Glutamatergic neuron (in vitro differentiated cells): ENCODE data around the gene LGI4. TPM values are rescaled to one million over a fixed set of nuclear protein-coding genes. Genes with fewer than 3 reads are reported as not detected.

Experiments used
- DNase-seq: peaks from one replicate; pipeline ENCODE4 v3.0.0; 2022
- H3K27ac Mint-ChIP-seq: one replicate; pipeline ENCODE4 v1.8.0; 2020; ENCODE audit warnings: mild to moderate bottlenecking, mixed read lengths, inconsistent platforms; ENCODE audit not compliant: unreplicated experiment
- H3K27me3 Mint-ChIP-seq: one replicate; pipeline ENCODE4 v1.8.0; 2020; ENCODE audit warnings: mild to moderate bottlenecking, moderate library complexity, mixed read lengths, inconsistent platforms; ENCODE audit not compliant: unreplicated experiment
- H3K36me3 Mint-ChIP-seq: one replicate; pipeline ENCODE4 v1.8.0; 2020; ENCODE audit warnings: mild to moderate bottlenecking, mixed read lengths, inconsistent platforms; ENCODE audit not compliant: unreplicated experiment
- H3K4me1 Mint-ChIP-seq: one replicate; pipeline ENCODE4 v1.8.0; 2020; ENCODE audit warnings: mild to moderate bottlenecking, low read depth, mixed read lengths, inconsistent platforms; ENCODE audit not compliant: unreplicated experiment
- H3K4me3 Mint-ChIP-seq: one replicate; pipeline ENCODE4 v1.8.0; 2020; ENCODE audit warnings: mild to moderate bottlenecking, mixed read lengths, inconsistent platforms; ENCODE audit not compliant: unreplicated experiment
- H3K9me3 Mint-ChIP-seq: one replicate; pipeline ENCODE4 v1.8.0; 2020; ENCODE audit warnings: mild to moderate bottlenecking, moderate library complexity, mixed read lengths, inconsistent platforms; ENCODE audit not compliant: unreplicated experiment
- CTCF ChIP-seq: fragments of 200-600 bp; sonication (generic); IDR thresholded peaks from one replicate; pipeline ENCODE4 v1.5.0; 2021; ENCODE audit not compliant: partially characterized antibody, unreplicated experiment
- total RNA-seq: library from RNA; stranded (reverse); fragmentation: NEBNext Ultra II Directional; extraction: Animal tissue kit (Norgen Biotek cat#: 25700); gene quantifications from one replicate; pipeline ENCODE4 v1.2.1, GENCODE V29; 2021; ENCODE audit not compliant: unreplicated experiment

LGI4 gene
- total RNA-seq, 1 donor from 2014 or later = 14.4 TPM

- no peak for DNase-seq
- Mint-ChIP-seq H3K9me3 (peaks cover 2% of the 10 kb centered on the region), H3K4me3 (no peak overlapping the region), H3K27me3 (peaks cover 17% of the 10 kb centered on the region), H3K36me3 (no peaks in the 10 kb centered on the region), H3K4me1 (peaks cover 7% of the 10 kb centered on the region), H3K27ac (peak overlapping the region; percentile 1)
- no peak for TF ChIP-seq CTCF
Observed at GRCh38 chr19:35150445-35150844, 15.6 kb upstream of the LGI4 start.

DNA sequence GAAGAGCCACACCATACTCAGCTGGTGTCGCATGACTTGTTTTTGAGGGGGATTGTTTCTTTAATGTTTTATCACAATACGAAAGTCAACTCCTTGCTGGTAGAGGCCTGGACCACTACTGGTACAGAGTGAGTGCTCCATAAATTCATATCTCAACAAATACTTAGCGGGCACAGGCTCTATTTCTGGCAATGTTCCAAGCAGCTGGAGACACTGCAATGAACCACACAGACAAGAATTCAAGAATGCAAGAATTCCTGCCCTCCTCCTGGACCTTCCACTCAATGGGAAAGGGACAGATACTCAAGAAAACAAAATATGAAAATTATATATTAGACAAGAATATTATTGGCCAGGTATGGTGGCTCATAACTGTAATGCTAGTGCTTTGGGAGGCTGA lies 14.6 kb upstream of the LGI4 start:
- Mint-ChIP-seq H3K36me3 (no peaks in the 10 kb centered on the region), H3K4me1 (peaks cover 9% of the 10 kb centered on the region), H3K9me3 (peaks cover 2% of the 10 kb centered on the region), H3K4me3 (no peak overlapping the region), H3K27me3 (peaks cover 15% of the 10 kb centered on the region), H3K27ac (no peak overlapping the region)
- DNase-seq = no peak
- no peak for TF ChIP-seq CTCF

- Mint-ChIP-seq H3K27ac (no peak overlapping the region), H3K4me3 (no peak overlapping the region)
- TF ChIP-seq CTCF = no peak
Observed at GRCh38 chr19:35146746-35147459, 12.0 kb upstream of the LGI4 start.

DNA sequence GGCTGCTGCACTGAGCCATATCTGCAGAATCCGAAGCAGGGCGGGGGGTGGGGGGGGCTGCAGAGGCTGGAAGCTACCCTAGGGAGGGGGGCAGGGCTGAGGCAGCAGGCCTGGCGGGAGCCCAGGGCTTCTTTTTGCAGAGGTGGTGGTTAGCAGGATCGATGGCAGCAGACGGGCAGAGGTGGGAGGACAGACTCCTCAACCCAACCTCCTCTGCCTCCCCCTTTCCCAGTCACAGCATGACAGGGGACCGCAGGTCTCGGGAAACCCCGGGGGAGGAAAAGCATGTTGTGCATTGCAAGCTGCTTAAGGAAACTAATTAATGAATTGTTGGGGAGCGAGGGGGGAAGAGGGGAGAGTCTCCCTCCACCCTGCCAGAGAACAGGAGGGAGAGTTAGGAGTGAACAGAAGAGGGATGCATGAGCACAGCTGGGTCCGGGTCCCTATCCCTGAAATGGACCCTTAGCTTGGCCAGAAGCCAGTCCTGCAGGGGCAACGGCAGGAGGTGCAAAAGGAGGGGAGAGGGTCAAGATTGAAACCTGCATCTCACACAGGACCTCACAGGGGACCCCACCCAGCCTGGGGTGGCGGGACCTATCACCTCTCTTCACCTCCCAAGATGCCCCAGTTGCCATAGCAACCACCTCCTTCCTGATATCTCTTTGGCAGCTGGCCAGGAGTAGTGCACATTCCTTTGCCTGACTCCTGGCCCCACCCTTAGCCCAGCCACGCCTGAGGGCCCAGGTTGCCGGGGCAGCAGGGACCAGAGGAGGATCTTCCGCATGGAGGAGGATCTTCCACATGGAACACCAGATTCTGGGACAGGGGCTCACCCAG lies 10.0 kb upstream of the LGI4 start:
- Mint-ChIP-seq H3K27me3 (peaks cover 17% of the 10 kb centered on the region), H3K36me3 (no peaks in the 10 kb centered on the region), H3K4me1 (peaks cover 16% of the 10 kb centered on the region), H3K27ac (peak overlapping the region; percentile 62), H3K4me3 (peak overlapping the region; percentile 78), H3K9me3 (peaks cover 6% of the 10 kb centered on the region)
- TF ChIP-seq CTCF = no peak
- DNase-seq = peak; percentile 60

More at GRCh38 chr19:35146746-35147459, 12.0 kb upstream of the LGI4 start:
- H3K36me3 Mint-ChIP-seq = no peaks in the 10 kb centered on the region
- DNase-seq = no peak
- H3K4me1 Mint-ChIP-seq = peaks cover 14% of the 10 kb centered on the region
- H3K27me3 Mint-ChIP-seq = peaks cover 18% of the 10 kb centered on the region
- H3K9me3 Mint-ChIP-seq = peaks cover 3% of the 10 kb centered on the region

- Mint-ChIP-seq H3K4me3 (peak overlapping the region; percentile 89), H3K36me3 (no peaks in the 10 kb centered on the region), H3K4me1 (peaks cover 20% of the 10 kb centered on the region), H3K27me3 (peaks cover 17% of the 10 kb centered on the region), H3K27ac (peak overlapping the region; percentile 56), H3K9me3 (peaks cover 6% of the 10 kb centered on the region)
- TF ChIP-seq CTCF = no peak
- no peak for DNase-seq
Observed at GRCh38 chr19:35144259-35144599, 9.4 kb upstream of the LGI4 start.
